ENCODE results near the gene CAMKMT.

Gene CAMKMT

DNA sequence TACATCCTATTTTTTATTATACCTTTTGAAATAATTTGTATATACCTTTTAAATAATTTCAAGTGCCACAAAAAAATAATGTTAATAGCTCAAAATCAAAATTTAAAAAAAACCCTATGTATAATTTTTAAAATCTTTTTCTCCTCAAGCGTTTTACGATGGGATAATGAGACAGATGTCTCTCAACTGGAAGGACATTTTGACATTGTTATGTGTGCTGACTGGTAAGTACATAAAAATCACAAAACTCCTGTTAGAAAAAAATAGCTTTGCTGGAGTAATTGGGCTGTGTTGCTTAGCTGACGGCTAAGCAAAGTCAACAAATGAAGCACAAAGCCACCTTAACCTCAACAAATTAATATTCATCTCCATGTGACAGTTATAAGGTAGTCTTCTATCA lies 381.7 kb downstream of the CAMKMT start:
- Mint-ChIP-seq H3K27ac (no peak overlapping the region), H3K36me3 (ENCODE audit: low read depth) (no peaks in the 10 kb centered on the region), H3K4me1 (ENCODE audit: low read depth) (no peaks in the 10 kb centered on the region), H3K4me3 (no peak overlapping the region), H3K9me3 (no peaks in the 10 kb centered on the region), H3K27me3 (ENCODE audit: low read depth) (no peaks in the 10 kb centered on the region)

DNA sequence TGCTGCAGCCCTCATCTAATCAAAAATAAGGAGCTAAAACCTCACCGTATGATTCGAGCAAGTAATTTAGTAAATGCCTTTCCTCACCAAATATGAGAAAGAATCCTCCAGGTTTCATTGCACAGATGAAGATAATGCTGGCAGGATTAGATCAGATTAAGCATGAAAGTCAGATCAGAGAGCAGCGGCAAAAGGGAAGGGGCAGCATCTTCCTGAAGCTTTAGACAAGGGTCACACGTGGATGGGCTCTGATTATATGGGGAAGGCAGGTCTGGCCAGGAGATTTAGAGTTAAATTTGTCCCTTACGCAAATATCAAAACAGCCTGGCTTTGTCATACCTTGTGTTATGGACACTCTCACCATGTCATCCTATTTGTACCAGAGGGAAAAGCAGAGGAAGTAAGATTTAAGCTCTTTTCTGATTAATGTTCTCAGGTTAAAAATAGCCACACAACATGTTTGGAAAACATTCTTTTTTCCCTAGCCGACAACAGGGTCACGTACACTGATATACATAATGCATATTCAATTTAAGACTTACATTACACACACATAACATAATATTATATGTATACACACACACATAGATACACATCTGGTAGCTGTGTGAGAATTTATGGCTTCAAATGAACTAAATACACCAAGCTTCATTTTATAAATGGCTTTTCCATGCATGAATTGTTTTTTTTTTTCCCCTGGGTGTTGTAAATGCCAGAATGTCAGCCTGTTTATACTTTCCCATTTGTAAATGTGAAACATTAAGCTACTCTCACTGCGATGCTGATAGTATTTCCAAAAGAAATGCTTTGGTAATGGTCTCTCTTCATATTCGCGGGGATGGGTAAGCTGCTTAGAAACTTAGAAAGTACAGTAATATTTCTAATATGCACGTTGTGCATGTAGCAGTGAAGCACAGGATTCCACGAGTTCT lies 383.5 kb downstream of the CAMKMT start:
- H3K36me3 Mint-ChIP-seq (ENCODE audit: low read depth): no peaks in the 10 kb centered on the region
- no peak overlapping the region for H3K27ac Mint-ChIP-seq
- no peaks in the 10 kb centered on the region for H3K4me1 Mint-ChIP-seq (ENCODE audit: low read depth)
- H3K27me3 Mint-ChIP-seq (ENCODE audit: low read depth): no peaks in the 10 kb centered on the region
- H3K4me3 Mint-ChIP-seq: no peak overlapping the region
- no peaks in the 10 kb centered on the region for H3K9me3 Mint-ChIP-seq

GRCh38 chr2:44745922-44746766 lies 384.4 kb downstream of the CAMKMT start:
- Mint-ChIP-seq H3K27ac (no peak overlapping the region), H3K9me3 (no peaks in the 10 kb centered on the region), H3K4me1 (ENCODE audit: low read depth) (no peaks in the 10 kb centered on the region), H3K36me3 (ENCODE audit: low read depth) (no peaks in the 10 kb centered on the region), H3K27me3 (ENCODE audit: low read depth) (no peaks in the 10 kb centered on the region), H3K4me3 (no peak overlapping the region)

- no peaks in the 10 kb centered on the region for H3K4me1 Mint-ChIP-seq (ENCODE audit: low read depth)
- H3K4me3 Mint-ChIP-seq: no peak overlapping the region
- no peaks in the 10 kb centered on the region for H3K36me3 Mint-ChIP-seq (ENCODE audit: low read depth)
- no peak overlapping the region for H3K27ac Mint-ChIP-seq
- no peaks in the 10 kb centered on the region for H3K27me3 Mint-ChIP-seq (ENCODE audit: low read depth)
- no peaks in the 10 kb centered on the region for H3K9me3 Mint-ChIP-seq
These were observed 385.3 kb downstream of the CAMKMT start for GRCh38 chr2:44746856-44747615.

DNA sequence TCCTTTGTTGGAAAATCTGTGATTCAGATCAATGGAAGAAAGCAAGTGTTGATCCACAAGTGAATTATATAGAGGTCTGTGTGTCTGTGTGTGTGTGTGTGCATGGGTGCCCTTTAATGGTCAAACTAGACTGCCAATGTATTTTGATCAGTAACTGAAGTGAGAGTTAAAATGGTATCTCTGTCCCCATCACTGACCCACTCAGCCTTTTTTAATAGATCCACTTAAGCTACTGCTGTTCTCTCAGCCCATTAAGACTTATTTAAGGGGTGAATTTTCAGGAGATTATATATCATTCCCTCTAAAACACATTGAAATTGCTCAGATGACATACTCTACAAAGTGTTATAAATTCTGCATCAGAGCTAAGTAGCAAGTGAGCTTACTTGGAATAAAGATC lies 386.0 kb downstream of the CAMKMT start:
- no peak overlapping the region for H3K4me3 Mint-ChIP-seq
- no peak overlapping the region for H3K27ac Mint-ChIP-seq
- H3K27me3 Mint-ChIP-seq (ENCODE audit: low read depth): no peaks in the 10 kb centered on the region
- no peaks in the 10 kb centered on the region for H3K9me3 Mint-ChIP-seq
- H3K4me1 Mint-ChIP-seq (ENCODE audit: low read depth): no peaks in the 10 kb centered on the region
- H3K36me3 Mint-ChIP-seq (ENCODE audit: low read depth): no peaks in the 10 kb centered on the region

DNA sequence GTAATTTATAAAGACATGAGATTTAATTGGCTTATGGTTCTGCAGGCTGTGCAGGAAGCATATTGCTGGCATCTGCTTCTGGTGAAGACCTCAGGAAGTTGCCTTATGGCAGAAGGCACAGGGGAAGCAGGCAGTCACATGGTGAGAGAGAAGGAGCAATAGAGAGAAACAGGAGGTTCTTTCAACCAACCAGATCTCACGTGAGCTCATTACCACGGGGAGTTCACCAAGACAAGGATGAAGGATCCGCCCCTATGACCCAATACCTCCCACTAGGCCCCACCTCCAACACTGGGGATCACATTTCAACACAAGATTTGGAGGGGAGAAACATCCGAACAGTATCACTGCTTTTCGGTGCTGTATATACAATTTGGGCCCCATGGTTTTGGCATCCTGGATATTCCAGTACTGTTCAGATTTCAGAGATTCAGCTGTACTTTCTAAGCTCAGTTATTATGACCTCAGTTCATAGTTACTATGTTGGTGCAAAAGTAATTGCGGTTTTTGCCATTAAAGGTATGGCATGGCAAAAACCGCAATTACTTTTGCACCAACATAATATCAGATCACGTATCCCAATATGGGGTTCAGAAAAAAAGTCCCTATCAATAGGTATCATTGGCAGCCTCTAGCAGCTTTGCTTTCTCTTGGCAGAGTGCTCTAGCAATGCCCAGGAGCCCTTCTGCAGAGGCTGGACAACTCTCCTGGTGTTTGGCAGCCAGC lies 390.2 kb downstream of the CAMKMT start:
- Mint-ChIP-seq H3K9me3 (no peaks in the 10 kb centered on the region), H3K36me3 (ENCODE audit: low read depth) (no peaks in the 10 kb centered on the region), H3K4me3 (no peak overlapping the region), H3K27ac (no peak overlapping the region), H3K27me3 (ENCODE audit: low read depth) (no peaks in the 10 kb centered on the region), H3K4me1 (ENCODE audit: low read depth) (peaks cover 3% of the 10 kb centered on the region)

DNA sequence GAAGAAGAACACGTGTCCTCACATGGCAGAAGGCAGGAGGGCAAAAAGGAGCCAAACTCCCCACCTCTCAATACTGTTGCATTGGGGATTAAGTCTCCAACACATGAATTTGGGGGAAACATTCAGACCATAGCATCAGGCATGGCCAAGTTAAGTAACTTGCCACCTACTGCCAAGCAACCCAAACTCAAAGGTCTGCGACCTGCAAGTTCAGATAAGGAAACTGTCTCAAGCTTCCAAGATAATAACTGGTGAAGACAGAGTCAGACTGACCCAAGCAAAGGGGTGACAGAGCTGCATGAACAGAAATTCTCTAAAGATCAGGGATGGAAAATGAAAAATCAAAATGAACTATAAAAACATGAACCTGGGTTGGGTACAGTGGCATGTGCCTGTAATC lies 391.0 kb downstream of the CAMKMT start:
- Mint-ChIP-seq H3K4me1 (ENCODE audit: low read depth) (peaks cover 3% of the 10 kb centered on the region), H3K36me3 (ENCODE audit: low read depth) (no peaks in the 10 kb centered on the region), H3K27ac (no peak overlapping the region), H3K9me3 (no peaks in the 10 kb centered on the region), H3K27me3 (ENCODE audit: low read depth) (no peaks in the 10 kb centered on the region), H3K4me3 (no peak overlapping the region)

- Mint-ChIP-seq H3K27me3 (ENCODE audit: low read depth) (no peaks in the 10 kb centered on the region), H3K4me1 (ENCODE audit: low read depth) (peaks cover 3% of the 10 kb centered on the region), H3K27ac (no peak overlapping the region), H3K36me3 (ENCODE audit: low read depth) (no peaks in the 10 kb centered on the region), H3K4me3 (no peak overlapping the region), H3K9me3 (no peaks in the 10 kb centered on the region)
These were observed 392.0 kb downstream of the CAMKMT start for GRCh38 chr2:44753552-44754285.

GRCh38 chr2:44758591-44758990 lies 396.8 kb downstream of the CAMKMT start:
- H3K9me3 Mint-ChIP-seq: no peaks in the 10 kb centered on the region
- no peaks in the 10 kb centered on the region for H3K36me3 Mint-ChIP-seq (ENCODE audit: low read depth)
- no peak overlapping the region for H3K27ac Mint-ChIP-seq
- H3K4me3 Mint-ChIP-seq: no peak overlapping the region
- H3K4me1 Mint-ChIP-seq (ENCODE audit: low read depth): peaks cover 2% of the 10 kb centered on the region
- H3K27me3 Mint-ChIP-seq (ENCODE audit: low read depth): no peaks in the 10 kb centered on the region

GRCh38 chr2:44759823-44760222 lies 398.1 kb downstream of the CAMKMT start:
- H3K27me3 Mint-ChIP-seq (ENCODE audit: low read depth): no peaks in the 10 kb centered on the region
- H3K36me3 Mint-ChIP-seq (ENCODE audit: low read depth): no peaks in the 10 kb centered on the region
- H3K4me3 Mint-ChIP-seq: no peak overlapping the region
- peaks cover 2% of the 10 kb centered on the region for H3K4me1 Mint-ChIP-seq (ENCODE audit: low read depth)
- no peaks in the 10 kb centered on the region for H3K9me3 Mint-ChIP-seq
- H3K27ac Mint-ChIP-seq: no peak overlapping the region

GRCh38 chr2:44763275-44763782 lies 401.6 kb downstream of the CAMKMT start:
- Mint-ChIP-seq H3K27ac (no peak overlapping the region), H3K9me3 (no peaks in the 10 kb centered on the region), H3K27me3 (ENCODE audit: low read depth) (peaks cover 19% of the 10 kb centered on the region), H3K36me3 (ENCODE audit: low read depth) (no peaks in the 10 kb centered on the region), H3K4me1 (ENCODE audit: low read depth) (peaks cover 2% of the 10 kb centered on the region), H3K4me3 (no peak overlapping the region)

DNA sequence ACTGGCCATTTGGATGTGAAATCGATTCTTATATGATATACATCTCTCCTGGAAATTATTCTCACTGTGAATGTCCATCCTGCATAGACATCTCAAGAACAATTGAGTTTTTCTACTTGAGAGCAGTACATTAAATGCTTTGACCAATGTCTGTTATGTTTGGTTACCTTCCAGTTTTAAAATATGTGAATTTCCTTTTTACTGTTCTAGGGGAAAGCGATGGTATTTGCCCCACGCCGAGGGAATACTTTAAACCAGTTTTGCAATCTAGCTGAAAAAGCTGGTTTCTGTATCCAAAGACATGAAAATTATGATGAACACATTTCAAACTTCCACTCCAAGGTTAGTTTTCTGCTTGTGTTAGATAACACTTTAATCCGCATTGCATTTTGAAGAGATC lies 404.5 kb downstream of the CAMKMT start:
- H3K36me3 Mint-ChIP-seq (ENCODE audit: low read depth): no peaks in the 10 kb centered on the region
- no peak overlapping the region for H3K4me3 Mint-ChIP-seq
- peaks cover 36% of the 10 kb centered on the region for H3K27me3 Mint-ChIP-seq (ENCODE audit: low read depth)
- H3K9me3 Mint-ChIP-seq: no peaks in the 10 kb centered on the region
- H3K4me1 Mint-ChIP-seq (ENCODE audit: low read depth): no peaks in the 10 kb centered on the region
- no peak overlapping the region for H3K27ac Mint-ChIP-seq

DNA sequence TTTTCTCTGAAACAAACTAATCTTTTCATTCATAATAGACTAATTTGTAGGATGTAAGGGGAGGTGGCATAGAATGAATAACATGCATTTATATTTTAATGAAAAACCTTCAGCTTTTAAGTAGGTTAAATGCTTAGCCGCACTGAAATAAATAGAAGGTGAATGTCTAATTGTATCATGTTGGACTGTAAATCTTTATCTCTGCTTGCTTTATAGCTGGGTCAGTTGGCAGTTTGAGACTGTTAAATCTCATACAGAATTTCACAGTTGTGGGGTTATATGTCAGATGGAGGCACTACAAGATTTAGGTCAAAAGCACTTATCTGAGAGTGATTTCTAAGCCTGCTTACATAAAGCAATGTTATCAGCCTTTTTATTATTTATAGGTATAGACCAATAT lies 405.0 kb downstream of the CAMKMT start:
- Mint-ChIP-seq H3K27me3 (ENCODE audit: low read depth) (peaks cover 36% of the 10 kb centered on the region), H3K4me1 (ENCODE audit: low read depth) (no peaks in the 10 kb centered on the region), H3K9me3 (no peaks in the 10 kb centered on the region), H3K36me3 (ENCODE audit: low read depth) (no peaks in the 10 kb centered on the region), H3K27ac (no peak overlapping the region), H3K4me3 (no peak overlapping the region)

Data from T-helper 1 cell treated with Interleukin-12 subunit alpha and Interleukin-12 subunit beta and Interleukin-4 antibody, amounts not matched to agents 30 μg/mL and 1 μg/mL, for 36 hours (primary cell).